SKM-1 treated with dmso at 0.1 percent for 144 hours (cell line): ENCODE measurements around the gene TP53I13.

Experiments used
- DNase-seq: peaks from one replicate; lab custom pipeline; 2025; ENCODE audit not compliant: unreplicated experiment; lab: John Stamatoyannopoulos, UW

The TP53I13 gene

GRCh38 chr17:29567304-29567553 is 1.3 kb upstream of the TP53I13 start:
- DNase-seq: no peak

GRCh38 chr17:29567554-29568330 is 759 bp upstream of the TP53I13 start:
- DNase-seq: peak; percentile 41

GRCh38 chr17:29569245-29569950 is 897 bp downstream of the TP53I13 start:
- no peak for DNase-seq

GRCh38 chr17:29570521-29570920 is 2.0 kb downstream of the TP53I13 start:
- no peak for DNase-seq

- no peak for DNase-seq
Observed at GRCh38 chr17:29571486-29571882, 3.0 kb downstream of the TP53I13 start.

GRCh38 chr17:29571883-29572681 is 3.6 kb downstream of the TP53I13 start:
- no peak for DNase-seq

GRCh38 chr17:29572691-29573557 is 4.4 kb downstream of the TP53I13 start:
- no peak for DNase-seq

- DNase-seq: no peak
Observed at GRCh38 chr17:29573558-29573869, 5.0 kb downstream of the TP53I13 start.

GRCh38 chr17:29573871-29574731 is 5.6 kb downstream of the TP53I13 start:
- no peak for DNase-seq

- DNase-seq: no peak
Observed at GRCh38 chr17:29574732-29575510, 6.4 kb downstream of the TP53I13 start.

- no peak for DNase-seq
Observed at GRCh38 chr17:29575511-29576213, 7.2 kb downstream of the TP53I13 start.

GRCh38 chr17:29576214-29577000 is 7.9 kb downstream of the TP53I13 start:
- DNase-seq: no peak

GRCh38 chr17:29577001-29577370 is 8.5 kb downstream of the TP53I13 start:
- no peak for DNase-seq

- DNase-seq: no peak
Observed at GRCh38 chr17:29577385-29578211, 9.1 kb downstream of the TP53I13 start.

- DNase-seq: no peak
Observed at GRCh38 chr17:29578626-29579485, 10.4 kb downstream of the TP53I13 start.
